Adrenal gland (tissue), 12 donors: ENCODE data around the gene GALNT10. TPM values are rescaled to one million over a fixed set of nuclear protein-coding genes. Genes with fewer than 3 reads are reported as not detected.

ENCODE experiments used
- DNase-seq, 7 donors: peaks; one replicate each; pipeline ENCODE4 v3.0.0-alpha.2; 2019 to 2020
- H3K27ac ChIP-seq, 5 donors: fragments of 200-600 bp; sonication (generic) in 4 of 5; 1 replicate in 3 of 5; 2 replicates in 2 of 5; pipeline versions ENCODE4 v1.5.1 to v1.8.0; 2016 to 2020; ENCODE audit warnings: mild to moderate bottlenecking in 1 of 5
- H3K27me3 ChIP-seq: fragments of 200-600 bp; 2 replicates; pipeline ENCODE4 v1.8.0; 2021
- H3K36me3 ChIP-seq, 2 donors: fragments of 200-600 bp; replicated peaks in 1 of 2; 1 replicate in 1 of 2; 2 replicates in 1 of 2; pipeline versions ENCODE4 v1.5.1 to v1.8.0; 2018 to 2022
- H3K4me1 ChIP-seq, 2 donors: fragments of 200-600 bp; replicated peaks in 1 of 2; 1 replicate in 1 of 2; 2 replicates in 1 of 2; pipeline versions ENCODE4 v1.5.1 to v1.8.0; 2018 to 2021
- H3K4me3 ChIP-seq, 4 donors: fragments of 200-600 bp; sonication (generic) in 3 of 4; one replicate each; pipeline ENCODE4 v1.5.1; 2016 to 2018
- H3K9me3 ChIP-seq, 3 donors: fragments of 200-600 bp; sonication (generic) in 1 of 3; replicated peaks in 1 of 3; 1 replicate in 2 of 3; 2 replicates in 1 of 3; pipeline versions ENCODE4 v1.5.1 to v1.8.0; 2016 to 2021
- POLR2A ChIP-seq, 2 donors: fragments of 450-650 bp; IDR thresholded peaks; one replicate each; pipeline ENCODE4 v1.6.1; 2017; ENCODE audit warnings: antibody characterized with exemption in 2 of 2, mild to moderate bottlenecking in 2 of 2, moderate library complexity in 1 of 2
- WGBS, 4 donors: extraction: QIAGEN DNeasy Blood & Tissue Kit in 2 of 4; methylation state at CpG; one replicate each; pipeline versions ENCODE4 v1.1.5 to v1.1.7; 2013 to 2017; 5-methylcytosine and 5-hydroxymethylcytosine counted together
- intact Hi-C, 2 donors: fragments of 100-400 bp; cut with DNase I; formaldehyde crosslinking; loops; one replicate each; pipeline versions ENCODE4 v1.14.1 to v1.15.0; 2022 to 2023
- polyA plus RNA-seq, 3 donors: library from polyadenylated mRNA; stranded (reverse); fragments of 200-250 nt in 2 of 3; fragments of 350-450 nt in 1 of 3; fragmentation: Illumina TruSeq in 1 of 3; extraction: RNeasy Lipid Tissue Mini Kit (QIAGEN cat#74804) in 1 of 3; gene quantifications; one replicate each; pipeline ENCODE4 v1.2.3, GENCODE V29; 2013 to 2014
- total RNA-seq, 9 donors: library from RNA; depleted of rRNA in 4 of 9; stranded (reverse); fragments of >200 nt in 4 of 9; fragments of 120-200 nt in 1 of 9; fragmentation: NEBNext Ultra II Directional in 1 of 9; extraction: Animal tissue kit (Norgen Biotek cat#: 25700) in 1 of 9; gene quantifications; one replicate each; pipeline versions ENCODE4 v1.1.0 to v1.2.4, GENCODE V29; 2013 to 2023
- TF ChIP-seq, protein P1 (sequence below), 6 experiments: fragments of 450-650 bp in 4 of 6; fragments of 200-600 bp in 2 of 6; sonication (generic) in 1 of 6; IDR thresholded peaks; 1 replicate in 5 of 6; 2 replicates in 1 of 6; pipeline versions ENCODE4 v1.5.1 to v1.8.0; 2016 to 2021; ENCODE audit warnings: antibody characterized with exemption in 6 of 6, mild to moderate bottlenecking in 2 of 6, moderate library complexity in 1 of 6
- donor health status: healthy with polysubstance abuse.
- donor health status: Bipolar disorder and iron deficiency.
- donor health status: DM: yes; HTN: yes; CAD: no.
- donor health status: DM: no; HTN: no; CAD: no.
- donor health status: DM: no; HTN: no; CAD: no.
- donor health status: DM: yes; HTN: yes; CAD: no.

Gene GALNT10
- total and polyA plus RNA-seq, 12 donors = 5.6 to 74.1 (median 43.4) TPM

GRCh38 chr5:154260224-154260927 is 69.8 kb downstream of the GALNT10 start:
- H3K4me1 ChIP-seq = no peaks in the 10 kb centered on the region
- no peak overlapping the region for H3K4me3 ChIP-seq
- H3K36me3 ChIP-seq = no peaks in the 10 kb centered on the region
- no peak for DNase-seq
- H3K27me3 ChIP-seq = no peaks in the 10 kb centered on the region
- no peak overlapping the region for H3K27ac ChIP-seq
- intact Hi-C loops = no loop called here
- H3K9me3 ChIP-seq = no peaks in the 10 kb centered on the region
- no peak for TF ChIP-seq POLR2A (IDR thresholded peaks at IDR 0.05)
- TF ChIP-seq, protein P1, sequence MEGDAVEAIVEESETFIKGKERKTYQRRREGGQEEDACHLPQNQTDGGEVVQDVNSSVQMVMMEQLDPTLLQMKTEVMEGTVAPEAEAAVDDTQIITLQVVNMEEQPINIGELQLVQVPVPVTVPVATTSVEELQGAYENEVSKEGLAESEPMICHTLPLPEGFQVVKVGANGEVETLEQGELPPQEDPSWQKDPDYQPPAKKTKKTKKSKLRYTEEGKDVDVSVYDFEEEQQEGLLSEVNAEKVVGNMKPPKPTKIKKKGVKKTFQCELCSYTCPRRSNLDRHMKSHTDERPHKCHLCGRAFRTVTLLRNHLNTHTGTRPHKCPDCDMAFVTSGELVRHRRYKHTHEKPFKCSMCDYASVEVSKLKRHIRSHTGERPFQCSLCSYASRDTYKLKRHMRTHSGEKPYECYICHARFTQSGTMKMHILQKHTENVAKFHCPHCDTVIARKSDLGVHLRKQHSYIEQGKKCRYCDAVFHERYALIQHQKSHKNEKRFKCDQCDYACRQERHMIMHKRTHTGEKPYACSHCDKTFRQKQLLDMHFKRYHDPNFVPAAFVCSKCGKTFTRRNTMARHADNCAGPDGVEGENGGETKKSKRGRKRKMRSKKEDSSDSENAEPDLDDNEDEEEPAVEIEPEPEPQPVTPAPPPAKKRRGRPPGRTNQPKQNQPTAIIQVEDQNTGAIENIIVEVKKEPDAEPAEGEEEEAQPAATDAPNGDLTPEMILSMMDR (IDR thresholded peaks at IDR 0.05) = no peak
- WGBS, 4 donors = 75 to 87% (median 80%) methylated on average over 6 of the region's 6 CpGs

DNA sequence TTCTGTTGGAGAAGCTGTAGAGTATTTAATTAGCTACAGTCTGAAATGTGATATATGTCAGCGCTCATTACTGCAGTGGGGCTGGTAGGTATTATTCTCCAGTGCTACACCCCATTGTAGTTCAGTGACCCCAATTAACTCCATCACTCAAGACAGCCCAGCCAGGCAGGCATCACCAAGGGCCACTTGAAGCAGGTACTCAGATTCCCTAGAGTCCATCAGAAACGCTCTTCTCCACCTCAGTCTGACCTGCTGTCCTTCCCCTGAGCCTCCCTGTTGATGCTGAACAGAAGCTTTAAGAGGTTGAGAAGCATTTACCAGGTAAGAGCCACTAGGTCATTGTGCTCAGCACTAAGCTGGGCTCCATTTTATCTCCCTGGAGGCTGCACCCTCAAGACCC is 71.8 kb downstream of the GALNT10 start:
- 75 to 98% (median 94%) methylated on average over 1 to 2 of the region's 2 CpGs for WGBS, 4 donors
- Histone ChIP-seq H3K9me3 (no peaks in the 10 kb centered on the region), H3K27ac (no peak overlapping the region), H3K36me3 (no peaks in the 10 kb centered on the region), H3K27me3 (no peaks in the 10 kb centered on the region), H3K4me1 (no peaks in the 10 kb centered on the region), H3K4me3 (no peak overlapping the region)
- intact Hi-C loops = no loop called here
- no peak for DNase-seq
- no peak for TF ChIP-seq POLR2A (IDR thresholded peaks at IDR 0.05)
- TF ChIP-seq, protein P1 (IDR thresholded peaks at IDR 0.05) = no peak

DNA sequence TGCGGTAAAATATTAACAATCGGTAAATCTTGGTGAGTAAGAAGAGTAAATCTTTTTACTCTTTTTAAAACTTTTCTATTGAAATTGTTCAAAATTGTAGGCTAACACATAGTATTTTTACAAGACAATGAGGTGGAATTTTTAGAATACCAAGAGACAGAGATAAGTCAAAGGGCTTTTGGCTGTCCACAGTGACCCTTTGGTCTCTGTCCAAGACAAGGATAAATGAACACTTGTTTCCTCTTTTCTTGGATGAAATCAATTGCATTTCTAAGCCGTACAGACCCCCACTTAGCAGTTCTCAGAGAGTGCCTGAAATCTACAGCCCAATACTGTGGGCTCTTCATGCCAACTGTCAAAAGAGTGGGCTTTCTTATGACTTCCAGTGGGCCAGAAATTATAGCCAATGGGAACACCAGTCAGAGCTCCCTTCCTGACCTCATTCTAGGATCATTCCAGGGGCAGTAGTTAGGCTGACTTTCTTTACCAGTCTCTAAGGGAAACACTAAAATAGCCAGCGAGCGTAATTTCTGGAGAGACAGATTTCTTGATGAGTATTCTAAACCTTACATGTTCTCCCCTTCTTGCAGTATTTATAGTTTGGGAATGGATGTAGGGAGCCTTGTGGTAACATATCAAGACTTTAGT is 74.1 kb downstream of the GALNT10 start:
- Histone ChIP-seq H3K27me3 (no peaks in the 10 kb centered on the region), H3K4me1 (no peaks in the 10 kb centered on the region), H3K4me3 (no peak overlapping the region), H3K27ac (no peak overlapping the region), H3K9me3 (no peaks in the 10 kb centered on the region), H3K36me3 (no peaks in the 10 kb centered on the region)
- TF ChIP-seq, protein P1 (IDR thresholded peaks at IDR 0.05) = no peak
- TF ChIP-seq POLR2A (IDR thresholded peaks at IDR 0.05) = no peak
- no peak for DNase-seq
- 68 to 71% (median 70%) methylated on average over 5 of the region's 5 CpGs for WGBS, 4 donors
- intact Hi-C loops = no loop called here

- H3K36me3 ChIP-seq = no peaks in the 10 kb centered on the region
- H3K9me3 ChIP-seq = no peaks in the 10 kb centered on the region
- 93 to 97% (median 97%) methylated on average over 2 of the region's 2 CpGs for whole genome bisulfite sequencing, 4 donors
- H3K4me3 ChIP-seq = no peak overlapping the region
- intact Hi-C loops = no loop called here
- TF ChIP-seq, protein P1 (IDR thresholded peaks at IDR 0.05) = no peak
- TF ChIP-seq POLR2A (IDR thresholded peaks at IDR 0.05) = no peak
- H3K4me1 ChIP-seq = no peaks in the 10 kb centered on the region
- no peak overlapping the region for H3K27ac ChIP-seq
- no peaks in the 10 kb centered on the region for H3K27me3 ChIP-seq
- DNase-seq = no peak
Observed at GRCh38 chr5:154265197-154265773, 74.8 kb downstream of the GALNT10 start.
